Measurements from ENCODE around the gene KDM3B. TPM values are rescaled to one million over a fixed set of nuclear protein-coding genes. Genes with fewer than 3 reads are reported as not detected.

KDM3B gene
- total RNA-seq, 1 experiment from 2014 or later = 89.2 TPM

DNA sequence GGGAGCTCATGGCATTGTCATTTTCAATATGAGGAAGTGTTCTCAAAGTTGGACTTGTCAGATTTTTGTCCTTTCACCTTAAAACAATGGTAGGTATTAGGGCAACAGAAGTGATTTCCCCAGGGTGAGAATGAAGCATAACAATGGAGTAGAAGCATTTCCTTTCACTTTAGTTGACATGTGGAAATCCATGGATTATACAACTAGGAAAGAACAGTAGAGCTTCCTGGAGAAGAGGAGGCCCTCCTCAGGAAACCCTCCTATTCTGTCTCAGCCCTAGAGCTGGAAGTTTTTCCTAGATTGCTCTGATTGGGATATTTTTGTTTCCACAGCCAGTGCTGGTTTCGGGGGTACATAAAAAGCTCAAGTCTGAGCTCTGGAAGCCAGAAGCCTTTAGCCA is 72.6 kb downstream of the KDM3B start:
- H3K23me2 ChIP-seq (ENCODE audit: insufficient read length, low read depth, low read length, poor library complexity, severe bottlenecking) = no peaks in the 10 kb centered on the region
- Mint-ChIP-seq H3K4me3 (no peak overlapping the region), H3K36me3 (ENCODE audit: insufficient read depth in 1 of 3, low read depth in 3 of 3) (peaks cover 37 to 84% (median 77%) of the 10 kb centered on the region in 3 experiments; a peak in 6 of 7 replicates), H3K4me1 (peaks cover 6 to 10% of the 10 kb centered on the region in 2 experiments), H3K27ac (peak overlapping the region in 2 of 3 experiments; percentile 12 to 88; a peak in 3 of 7 replicates), H3K9me3 (no peaks in the 10 kb centered on the region), H3K27me3 (ENCODE audit: low read depth) (no peaks in the 10 kb centered on the region)
- H4K5ac ChIP-seq (ENCODE audit: insufficient read length, low read depth, low read length) = no peak overlapping the region
- H4K91ac ChIP-seq (ENCODE audit: insufficient read length, low read depth, low read length) = no peak overlapping the region
- no peaks in the 10 kb centered on the region for H3K4me1 ChIP-seq (ENCODE audit: insufficient read depth, low read length)
- H3K9me3 ChIP-seq (ENCODE audit: control insufficient read depth, low read depth, low read length) = no peaks in the 10 kb centered on the region
- H2AK5ac ChIP-seq (ENCODE audit: insufficient read length, low read length) = no peak overlapping the region
- no peak overlapping the region for H3T11ph ChIP-seq (ENCODE audit: low read length)
- no peak overlapping the region for H2AFZ ChIP-seq (ENCODE audit: low read length)
- H3K79me1 ChIP-seq (ENCODE audit: insufficient read depth, low read depth, low read length, poor library complexity, severe bottlenecking) = peaks cover 2% of the 10 kb centered on the region
- H3K23ac ChIP-seq (ENCODE audit: insufficient read length, low read depth, low read length) = no peak overlapping the region
- H4K8ac ChIP-seq (replicated peaks; ENCODE audit: insufficient read length, low read depth, low read length) = no peak overlapping the region
- H3K4ac ChIP-seq (ENCODE audit: low read depth, low read length) = no peak overlapping the region
- H2BK120ac ChIP-seq (ENCODE audit: low read depth, low read length, poor library complexity, severe bottlenecking) = no peak overlapping the region
- H3K56ac ChIP-seq (ENCODE audit: insufficient read length, low read depth, low read length) = no peak overlapping the region
- no peak overlapping the region for H3K18ac ChIP-seq (ENCODE audit: insufficient read length, low read depth, low read length)
- no CpG with 5 or more reads among the region's 1 CpG for WGBS (ENCODE audit: extremely low coverage, insufficient read length, low lambda C conversion rate)
- no peaks in the 10 kb centered on the region for H3K27me3 ChIP-seq (ENCODE audit: insufficient read depth, low read length)
- no peaks in the 10 kb centered on the region for H4K20me1 ChIP-seq (ENCODE audit: control insufficient read depth, insufficient read depth, insufficient read length)
- no peak overlapping the region for H3K4me2 ChIP-seq (ENCODE audit: insufficient read depth, insufficient read length, low read length)
- H3K9ac ChIP-seq (ENCODE audit: extremely low read depth, insufficient read length, low read length) = no peak overlapping the region
- no peak overlapping the region for H2BK5ac ChIP-seq (ENCODE audit: insufficient read length, low read length)
- no peaks in the 10 kb centered on the region for H3K79me2 ChIP-seq (ENCODE audit: insufficient read depth, low read length)
- H2BK12ac ChIP-seq (ENCODE audit: insufficient read length, low read depth, low read length) = no peak overlapping the region
- no peak overlapping the region for H3K27ac ChIP-seq (ENCODE audit: insufficient read length, low read depth, low read length)
- no peak overlapping the region for H2BK20ac ChIP-seq (ENCODE audit: low read depth, low read length, poor library complexity, severe bottlenecking)
- no peak overlapping the region for H3K14ac ChIP-seq (ENCODE audit: insufficient read depth, low read length)
- H2BK15ac ChIP-seq (ENCODE audit: low read depth, low read length) = no peak overlapping the region
- no peak for DNase-seq
- TF ChIP-seq, protein P1, sequence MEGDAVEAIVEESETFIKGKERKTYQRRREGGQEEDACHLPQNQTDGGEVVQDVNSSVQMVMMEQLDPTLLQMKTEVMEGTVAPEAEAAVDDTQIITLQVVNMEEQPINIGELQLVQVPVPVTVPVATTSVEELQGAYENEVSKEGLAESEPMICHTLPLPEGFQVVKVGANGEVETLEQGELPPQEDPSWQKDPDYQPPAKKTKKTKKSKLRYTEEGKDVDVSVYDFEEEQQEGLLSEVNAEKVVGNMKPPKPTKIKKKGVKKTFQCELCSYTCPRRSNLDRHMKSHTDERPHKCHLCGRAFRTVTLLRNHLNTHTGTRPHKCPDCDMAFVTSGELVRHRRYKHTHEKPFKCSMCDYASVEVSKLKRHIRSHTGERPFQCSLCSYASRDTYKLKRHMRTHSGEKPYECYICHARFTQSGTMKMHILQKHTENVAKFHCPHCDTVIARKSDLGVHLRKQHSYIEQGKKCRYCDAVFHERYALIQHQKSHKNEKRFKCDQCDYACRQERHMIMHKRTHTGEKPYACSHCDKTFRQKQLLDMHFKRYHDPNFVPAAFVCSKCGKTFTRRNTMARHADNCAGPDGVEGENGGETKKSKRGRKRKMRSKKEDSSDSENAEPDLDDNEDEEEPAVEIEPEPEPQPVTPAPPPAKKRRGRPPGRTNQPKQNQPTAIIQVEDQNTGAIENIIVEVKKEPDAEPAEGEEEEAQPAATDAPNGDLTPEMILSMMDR (conservative IDR thresholded peaks at IDR 0.05) = no peak
